Prostate gland (tissue), 2 donors: ENCODE results near the gene SLC39A13.

Source experiments
- CTCF ChIP-seq, 4 experiments: fragments of 200-600 bp in 2 of 4; fragments of 450-650 bp in 2 of 4; sonication (generic) in 2 of 4; IDR thresholded peaks; 1 replicate in 3 of 4; 2 replicates in 1 of 4; pipeline ENCODE4 v1.5.1; 2016 to 2019; ENCODE audit warnings: antibody characterized with exemption in 4 of 4, mild to moderate bottlenecking in 2 of 4, moderate library complexity in 2 of 4
- POLR2A ChIP-seq: fragments of 450-650 bp; IDR thresholded peaks from one replicate; pipeline ENCODE4 v1.6.1; 2016; ENCODE audit warnings: antibody characterized with exemption, mild to moderate bottlenecking
- POLR2AphosphoS5 ChIP-seq: sonication (generic); formaldehyde crosslinking; IDR thresholded peaks from one replicate; pipeline ENCODE4 v1.6.1; 2017; ENCODE audit warnings: antibody characterized with exemption

GRCh38 chr11:47394322-47395222, 13.8 kb upstream of the SLC39A13 start:
- TF ChIP-seq POLR2AphosphoS5 (no peak), POLR2A (no peak), CTCF (IDR thresholded peaks at IDR 0.05) (no peak)
